ENCODE measurements around the gene IL1RAPL2. TPM values are rescaled to one million over a fixed set of nuclear protein-coding genes. Genes with fewer than 3 reads are reported as not detected.

The IL1RAPL2 gene
- total and polyA plus RNA-seq, 2 of the 4 experiments (the other 2 are of a cell fraction): 0.03 TPM; not detected in 1

- H3K36me3 ChIP-seq (ENCODE audit: control insufficient read depth, insufficient read depth, low read length): no peaks in the 10 kb centered on the region
- no peak overlapping the region for H3K9ac ChIP-seq (ENCODE audit: low read depth, low read length)
- no peak overlapping the region for H3K4me2 ChIP-seq (ENCODE audit: low read depth, low read length)
- H3K9me1 ChIP-seq (ENCODE audit: insufficient read depth, low read length): no peaks in the 10 kb centered on the region
- intact Hi-C loops (cut with micrococcal nuclease) (no loop called here), dilution Hi-C loops (cut with HindIII; ENCODE audit: low sequenced_read_pairs, unreplicated experiment) (no loop called here), in situ Hi-C loops (cut with MboI; ENCODE audit: low sequenced_read_pairs) (no loop called here)
- WGBS, 2 experiments (ENCODE audit: extremely low coverage in 2 of 2, insufficient read length in 1 of 2): no CpG with 5 or more reads among the region's 3 CpGs
- no peak overlapping the region for H3K23ac ChIP-seq (ENCODE audit: low read depth, low read length)
- H3K9me3 ChIP-seq (ENCODE audit: control insufficient read depth, insufficient read depth, low read length): no peaks in the 10 kb centered on the region
- no peak overlapping the region for H3K27ac ChIP-seq (ENCODE audit: insufficient read depth, low read length)
- no peak overlapping the region for H2BK120ac ChIP-seq (ENCODE audit: low read depth, low read length)
- H3K14ac ChIP-seq (replicated peaks; ENCODE audit: low read depth, low read length): no peak overlapping the region
- H2BK15ac ChIP-seq (ENCODE audit: low read depth, low read length): no peak overlapping the region
- no peak overlapping the region for H3K56ac ChIP-seq (ENCODE audit: extremely low read depth, insufficient read depth, low read length)
- ChIA-PET CTCF (no interaction called here), POLR2A (ENCODE audit: unreplicated experiment) (no interaction called here)
- H3K4me1 ChIP-seq (ENCODE audit: control insufficient read depth, insufficient read depth, low read length): no peaks in the 10 kb centered on the region
- H3K4me3 ChIP-seq (ENCODE audit: insufficient read depth, low read depth, low read length): no peak overlapping the region
- H2BK20ac ChIP-seq (ENCODE audit: low read depth, low read length): no peak overlapping the region
- H2BK5ac ChIP-seq (ENCODE audit: low read depth, low read length, poor library complexity, severe bottlenecking): no peak overlapping the region
- H2AK9ac ChIP-seq (replicated peaks; ENCODE audit: low read depth, low read length, poor library complexity): no peak overlapping the region
- H2AK5ac ChIP-seq (ENCODE audit: low read depth, low read length): no peak overlapping the region
- no peak overlapping the region for H4K8ac ChIP-seq (ENCODE audit: low read depth in 2 of 2, low read length in 2 of 2)
- TF ChIP-seq SMC3 (IDR thresholded peaks at IDR 0.05; ENCODE audit: low read depth, low read length) (no peak), CTCF (conservative IDR thresholded peaks at IDR 0.05; ENCODE audit: low read depth, low read length) (no peak), RCOR1 (IDR thresholded peaks at IDR 0.05; ENCODE audit: insufficient replicate concordance, low read length) (no peak), POLR2A (IDR thresholded peaks at IDR 0.05; ENCODE audit: low read depth, low read length) (no peak), BHLHE40 (IDR thresholded peaks at IDR 0.05; ENCODE audit: low read depth, low read length) (no peak), USF2 (IDR thresholded peaks at IDR 0.05; ENCODE audit: low read depth, low read length) (no peak), CHD1 (IDR thresholded peaks at IDR 0.05; ENCODE audit: low read depth, low read length) (no peak), MAZ (IDR thresholded peaks at IDR 0.05; ENCODE audit: borderline replicate concordance, low read depth, low read length) (no peak), MAFK (IDR thresholded peaks at IDR 0.05; ENCODE audit: low read depth, low read length) (no peak)
- no peak overlapping the region for H4K91ac ChIP-seq (ENCODE audit: insufficient read depth, low read depth, low read length)
- no peaks in the 10 kb centered on the region for H4K20me1 ChIP-seq (ENCODE audit: insufficient read depth, low read length)
- no peaks in the 10 kb centered on the region for H3K79me1 ChIP-seq (ENCODE audit: low read depth in 1 of 2, low read length in 2 of 2)
- no TSS peak for BruUV-seq (replicated peaks)
- no peak overlapping the region for H3K4ac ChIP-seq (ENCODE audit: low read depth, low read length)
- ATAC-seq (ENCODE audit: low read depth) (no peak), DNase-seq (no peak)
- H4K5ac ChIP-seq (ENCODE audit: low read depth, low read length): no peak overlapping the region
- H3K27me3 ChIP-seq (ENCODE audit: control insufficient read depth, insufficient read depth, low read length): no peaks in the 10 kb centered on the region
- no peak overlapping the region for H3K18ac ChIP-seq (ENCODE audit: low read depth, low read length)
- H2AFZ ChIP-seq (replicated peaks; ENCODE audit: low read length, poor library complexity): no peak overlapping the region
Observed at GRCh38 chrX:105297041-105297440, 731.0 kb downstream of the IL1RAPL2 start.
